HepG2 (cell line): ENCODE measurements around the gene ABCG5. TPM values are rescaled to one million over a fixed set of nuclear protein-coding genes. Genes with fewer than 3 reads are reported as not detected.

Experiments used
- EEA1 ChIP-seq: sonication (generic); formaldehyde crosslinking; IDR thresholded peaks from 2 replicates; pipeline ENCODE4 v1.5.1; 2020; ENCODE audit warnings: mild to moderate bottlenecking, missing genetic modification reagents, borderline replicate concordance
- MED1 ChIP-seq: sonication (generic); formaldehyde crosslinking; IDR thresholded peaks from 2 replicates; pipeline ENCODE4 v1.4.0; 2020; ENCODE audit warnings: missing genetic modification reagents
- RXRA ChIP-seq: sonication (generic); formaldehyde crosslinking; IDR thresholded peaks from 2 replicates; pipeline ENCODE4 v1.5.1; 2020; ENCODE audit warnings: missing genetic modification reagents
- SNAPC4 ChIP-seq: sonication (generic); formaldehyde crosslinking; IDR thresholded peaks from 2 replicates; pipeline ENCODE4 v1.4.0; 2020; ENCODE audit warnings: mild to moderate bottlenecking, missing genetic modification reagents
- SRSF1 ChIP-seq: fragments of 200-400 bp; formaldehyde crosslinking; optimal IDR thresholded peaks from 2 replicates; pipeline ENCODE3; 2017; ENCODE audit warnings: mild to moderate bottlenecking, low read depth, low read length, moderate library complexity
- STAT5B ChIP-seq: sonication (generic); formaldehyde crosslinking; IDR thresholded peaks from 2 replicates; pipeline ENCODE4 v1.4.0; 2020; ENCODE audit warnings: missing genetic modification reagents
- ZBTB1 ChIP-seq: sonication (generic); formaldehyde crosslinking; IDR thresholded peaks from 2 replicates; pipeline ENCODE4 v1.4.0; 2020; ENCODE audit warnings: missing genetic modification reagents, borderline replicate concordance
- ZNF180 ChIP-seq: sonication (generic); formaldehyde crosslinking; IDR thresholded peaks from 2 replicates; pipeline ENCODE4 v1.4.0; 2020; ENCODE audit warnings: low read depth, missing genetic modification reagents, borderline replicate concordance
- ZNF281 ChIP-seq: sonication (generic); formaldehyde crosslinking; IDR thresholded peaks from 2 replicates; pipeline ENCODE4 v1.4.0; 2020; ENCODE audit warnings: missing genetic modification reagents, borderline replicate concordance
- ZNF737 ChIP-seq: sonication (generic); formaldehyde crosslinking; IDR thresholded peaks from 2 replicates; pipeline ENCODE4 v1.5.0; 2020; ENCODE audit warnings: missing genetic modification reagents, mild to moderate bottlenecking, borderline replicate concordance
- ZNF775 ChIP-seq: sonication (generic); formaldehyde crosslinking; IDR thresholded peaks from 2 replicates; pipeline ENCODE4 v1.4.0; 2020; ENCODE audit warnings: missing genetic modification reagents, mild to moderate bottlenecking, moderate library complexity, borderline replicate concordance
- ZNF800 ChIP-seq: sonication (generic); formaldehyde crosslinking; IDR thresholded peaks from 2 replicates; pipeline ENCODE4 v1.4.0; 2020; ENCODE audit warnings: missing genetic modification reagents
- ZSCAN5A ChIP-seq: sonication (generic); formaldehyde crosslinking; IDR thresholded peaks from 2 replicates; pipeline ENCODE4 v1.8.0; 2022; ENCODE audit warnings: mild to moderate bottlenecking, missing genetic modification reagents, borderline replicate concordance
- polyA plus RNA-seq, 8 experiments: library from polyadenylated mRNA; depleted of rRNA in 3 of 8; stranded (reverse) in 7 of 8; unstranded in 1 of 8; fragments of >200 nt; fragmentation: Illumina TruSeq in 4 of 8; extraction: Trizol in 4 of 8; gene quantifications; 2 replicates each; pipeline versions ENCODE4 v1.2.1 to v1.2.3, GENCODE V29; 2011 to 2016; ENCODE audit warnings: low read depth in 4 of 8, missing spikeins in 1 of 8, mixed read lengths in 1 of 8; ENCODE audit not compliant: insufficient read depth in 1 of 8
- total RNA-seq, 5 experiments: library from RNA; depleted of rRNA; stranded (reverse); fragments of >200 nt; fragmentation: Illumina TruSeq; extraction: Trizol; gene quantifications; 2 replicates each; pipeline ENCODE4 v1.2.3, GENCODE V29; 2016; ENCODE audit warnings: low read depth in 1 of 5

ABCG5 gene
- total and polyA plus RNA-seq, 2 of the 13 experiments (the other 11 are each of a cell fraction or from before 2014, with no cell fraction given) = 15.1 to 39.0 TPM

DNA sequence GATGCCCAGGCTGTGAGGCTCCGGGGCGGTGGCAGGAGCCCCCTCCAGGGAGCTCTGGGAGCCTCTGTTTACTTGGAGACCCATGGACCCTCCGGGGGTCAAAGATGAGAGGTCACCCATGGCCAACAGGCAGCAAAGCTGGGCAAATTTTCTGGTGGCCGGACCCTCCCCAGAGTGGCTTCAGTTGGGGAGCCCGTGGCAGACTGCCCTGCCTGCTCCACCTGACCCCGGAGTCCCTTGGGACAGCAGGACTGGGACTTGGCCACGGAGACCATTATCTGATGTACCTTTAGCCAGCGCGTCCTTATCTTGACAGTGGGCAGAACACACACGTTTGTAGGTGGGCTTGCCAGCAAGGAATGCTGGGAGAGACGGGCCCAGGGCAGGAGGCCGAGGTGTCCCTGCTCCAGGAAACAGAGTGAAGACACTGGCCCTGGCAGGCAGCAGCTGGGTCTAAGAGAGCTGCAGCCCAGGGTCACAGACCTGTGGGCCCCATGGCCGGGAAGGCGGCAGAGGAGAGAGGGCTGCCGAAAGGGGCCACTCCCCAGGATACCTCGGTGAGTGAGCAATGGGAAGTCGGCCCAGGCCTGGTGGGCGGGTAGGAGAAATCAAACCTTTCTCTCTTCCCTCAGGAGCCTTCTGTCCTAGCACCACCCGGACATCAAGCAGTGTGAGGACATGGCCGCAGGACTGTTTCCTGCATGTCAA lies at the start of gene ABCG5, which contains the start of gene ABCG8 (continued):
- TF ChIP-seq ZNF180 = no peak
- TF ChIP-seq ZNF281 (CRISPR knock-in tag) = no peak
- peak; percentile 36; the same call in 1 of the 2 replicates for TF ChIP-seq RXRA (CRISPR knock-in tag)
- peak; percentile 48 for TF ChIP-seq MED1
- TF ChIP-seq ZNF800 = peak; percentile 25; the same call in 1 of the 2 replicates
- TF ChIP-seq SNAPC4 (CRISPR knock-in tag) = no peak; the same call in 1 of the 2 replicates
- TF ChIP-seq EEA1 (CRISPR knock-in tag) = no peak
- TF ChIP-seq ZSCAN5A (CRISPR knock-in tag) = 0 out of 2 replicates have a peak, but pooled peaks have one; percentile 74
- TF ChIP-seq SRSF1 = peak; percentile 46
- TF ChIP-seq STAT5B (CRISPR knock-in tag) = no peak
- TF ChIP-seq ZBTB1 (CRISPR knock-in tag) = no peak
- TF ChIP-seq ZNF775 (CRISPR knock-in tag) = no peak; the same call in 1 of the 2 replicates
- TF ChIP-seq ZNF737 (CRISPR knock-in tag) = peak; percentile 89; the same call in 1 of the 2 replicates
